Muscle of back (tissue), 11 donors: ENCODE measurements around the gene NKAPL. TPM values are rescaled to one million over a fixed set of nuclear protein-coding genes. Genes with fewer than 3 reads are reported as not detected.

Experiments
- DNase-seq, 3 donors: peaks; one replicate each; pipeline versions ENCODE4 v3.0.0 to v3.0.0-alpha.2; 2013
- polyA plus RNA-seq, 10 donors: library from polyadenylated mRNA; unstranded; fragments of 120-200 nt; gene quantifications; one replicate each; pipeline ENCODE4 v1.2.1, GENCODE V29; 2013; ENCODE audit not compliant: insufficient read length in 10 of 10

Gene NKAPL
- polyA plus RNA-seq, 10 donors: 0.85 to 1.9 (median 1.4) TPM

DNA sequence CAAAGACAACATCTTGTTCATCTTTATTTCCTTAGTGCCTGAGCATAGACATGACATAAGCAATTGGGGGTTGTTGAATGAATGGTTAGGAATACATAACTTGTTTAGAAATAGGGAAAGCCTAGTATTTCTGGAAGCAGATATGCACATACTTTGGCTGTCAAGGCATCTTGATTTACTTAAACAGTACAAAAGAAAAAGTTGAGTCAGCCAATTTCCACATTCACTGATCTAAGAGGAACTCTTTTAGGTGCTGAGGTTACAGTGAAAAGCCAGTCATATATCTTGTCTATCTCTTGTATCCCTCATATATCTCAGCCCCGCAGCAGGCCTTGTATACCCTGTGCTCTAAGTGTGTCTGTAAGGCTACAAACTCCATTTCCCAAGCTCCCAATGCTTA is 18.6 kb upstream of the NKAPL start:
- no peak for DNase-seq

DNA sequence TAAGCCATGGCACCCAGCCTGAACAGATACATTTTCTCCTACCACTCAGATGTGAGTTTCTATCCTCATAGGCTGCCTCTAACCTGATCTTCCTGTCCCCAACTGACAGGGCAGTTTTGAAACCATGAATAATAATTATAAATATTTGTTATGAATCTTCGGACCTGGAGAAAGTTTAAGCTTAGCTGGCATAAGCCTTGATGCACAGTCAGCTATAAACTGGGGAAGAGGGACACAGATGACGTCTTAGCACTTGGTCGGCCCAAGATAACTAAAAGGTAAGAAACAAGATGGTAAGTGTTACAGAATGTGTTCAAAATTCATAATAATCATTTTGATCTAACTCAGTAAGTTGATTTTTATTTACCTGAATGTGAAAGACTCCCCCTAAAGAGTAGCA is 15.2 kb upstream of the NKAPL start:
- no peak for DNase-seq

DNA sequence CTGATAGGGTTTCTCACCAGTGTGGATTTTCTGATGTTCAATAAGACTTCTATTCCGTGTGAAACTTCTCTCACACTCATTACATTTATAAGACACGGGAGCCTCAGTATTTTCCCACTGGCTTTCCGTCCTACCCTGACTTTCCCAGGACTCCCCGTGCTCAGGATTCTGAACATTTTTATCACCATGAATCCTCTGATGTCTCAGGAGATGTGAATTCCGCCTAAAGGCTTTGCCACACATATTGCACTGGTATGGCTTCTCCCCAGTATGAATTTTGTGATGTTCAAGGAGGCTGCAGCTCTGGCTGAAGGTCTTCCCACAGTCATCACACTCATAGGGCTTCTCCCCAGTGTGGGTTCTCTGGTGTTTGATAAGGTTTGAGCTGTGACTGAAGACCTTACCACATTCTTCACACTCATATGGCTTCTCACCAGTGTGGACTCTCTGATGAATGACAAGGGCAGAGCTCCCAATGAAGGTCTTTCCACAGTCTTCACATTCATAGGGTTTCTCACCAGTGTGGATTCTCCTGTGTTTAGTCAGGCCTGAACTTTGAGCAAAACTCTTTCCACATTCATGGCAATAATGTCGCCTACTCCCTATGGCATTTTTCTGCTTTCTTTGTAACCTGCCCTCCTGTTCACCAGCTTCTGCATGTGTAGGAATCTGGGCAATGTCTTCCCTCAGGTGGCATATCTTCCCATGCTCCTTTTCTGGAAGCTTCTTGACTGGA is 13.7 kb upstream of the NKAPL start:
- no peak for DNase-seq

DNA sequence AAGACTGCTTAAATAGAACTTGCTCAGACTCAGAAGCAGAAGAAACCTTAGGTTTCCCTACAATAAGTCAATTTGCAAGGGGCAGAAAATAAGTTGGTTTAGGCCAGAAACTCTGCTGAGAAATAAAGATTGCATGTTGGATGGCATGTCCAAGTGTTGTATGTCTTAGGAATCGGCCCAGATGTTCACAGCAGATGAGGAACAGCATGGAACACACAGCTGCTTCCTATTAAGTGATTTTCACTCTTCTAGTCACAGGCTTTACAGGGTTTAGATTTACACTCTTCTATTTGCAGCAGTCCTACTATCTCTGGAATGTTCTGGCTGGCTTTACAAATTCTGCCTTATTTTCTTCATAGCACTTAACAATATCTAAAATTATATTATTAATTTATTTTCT is 10.2 kb upstream of the NKAPL start:
- DNase-seq: no peak

DNA sequence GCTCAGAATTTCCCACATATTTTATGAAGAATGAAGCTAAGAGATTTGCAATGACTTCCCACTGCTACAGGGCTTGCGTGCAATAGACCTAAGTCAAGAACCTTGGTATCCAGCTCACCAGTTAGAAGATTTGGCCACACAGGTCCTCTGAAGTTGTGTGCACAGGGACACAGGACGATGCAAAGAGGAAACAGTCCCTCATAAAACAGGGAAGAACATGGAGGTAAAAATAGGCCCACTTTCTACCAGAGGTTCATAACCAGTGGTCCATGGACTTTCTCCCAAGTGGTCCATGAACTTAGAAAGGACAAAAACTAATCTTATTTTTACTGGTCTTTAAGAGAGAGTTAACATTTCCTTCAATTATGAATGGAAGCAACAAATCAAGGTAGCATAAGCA is 8.3 kb upstream of the NKAPL start:
- no peak for DNase-seq

DNA sequence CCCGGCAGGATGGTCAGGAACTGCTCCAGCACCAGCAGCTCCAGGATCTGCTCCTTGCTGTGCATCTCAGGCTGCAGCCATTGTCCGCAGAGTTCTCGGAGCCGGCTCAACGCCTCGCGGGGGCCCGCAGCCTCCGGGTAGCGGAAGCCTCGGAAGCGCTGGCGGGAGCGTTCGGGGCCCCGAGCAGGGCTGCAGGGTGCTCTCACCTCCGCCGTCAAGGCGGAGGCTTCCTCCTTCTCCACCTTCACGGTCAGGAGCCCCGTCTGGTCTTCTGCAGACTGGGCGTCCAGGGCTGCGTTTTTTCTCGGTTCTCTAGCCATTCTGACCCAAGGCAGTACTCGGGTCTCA is 7.5 kb upstream of the NKAPL start:
- DNase-seq: peak in 1 of 3 donors; percentile 5

DNA sequence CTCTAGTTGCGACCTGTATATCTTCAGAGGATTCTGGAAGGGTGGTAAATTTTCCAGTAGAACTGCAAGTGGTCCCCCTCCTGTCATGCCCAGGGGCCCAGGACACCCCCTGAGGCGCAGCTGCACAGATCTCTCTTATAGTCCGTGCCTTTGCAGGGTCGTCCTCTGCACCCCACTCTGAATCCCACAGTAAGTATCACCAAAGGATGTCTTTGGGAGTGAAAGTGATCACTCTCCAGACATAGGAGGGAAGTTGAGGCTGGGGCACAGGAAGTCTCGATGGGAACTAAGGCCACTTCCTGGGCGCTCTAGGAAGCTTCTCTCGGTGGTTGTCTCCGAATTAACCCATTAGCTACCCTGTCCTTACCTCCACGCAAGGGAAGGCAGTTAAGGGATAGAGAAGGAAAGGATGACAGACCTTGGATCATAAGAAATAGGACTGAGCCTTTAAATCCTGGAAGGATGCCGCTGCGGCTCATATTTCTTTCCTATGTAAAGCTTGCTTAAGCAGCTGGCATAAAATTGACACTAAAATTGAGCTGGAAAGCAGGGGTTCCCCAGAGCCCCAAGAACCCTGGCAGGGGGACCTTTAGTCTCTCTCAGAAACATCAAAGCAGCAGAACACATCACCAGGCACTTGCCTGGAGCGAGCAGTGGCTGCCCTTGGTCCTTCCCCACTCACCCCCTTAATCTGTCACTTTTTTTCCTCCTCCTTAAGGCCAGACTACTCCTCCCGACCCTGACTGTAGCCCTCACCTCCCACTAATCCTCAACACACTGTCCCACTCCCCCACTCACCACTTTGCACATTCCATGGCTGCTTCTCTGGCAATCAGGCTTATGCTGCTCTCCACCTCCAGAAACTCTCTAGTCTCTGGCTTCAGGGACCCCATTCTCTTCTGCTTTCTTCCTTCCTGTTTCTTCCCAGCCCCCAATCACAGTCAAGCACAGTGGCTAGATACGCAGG is 6.8 kb upstream of the NKAPL start, which contains the start of gene ZKSCAN4:
TSS of gene ZKSCAN4 (minus strand) at position 261 of the 967 bp plus-strand sequence. CDS start 289 bp downstream, outside the sequence.
- peak; percentile 88 to 95 (median 92) for DNase-seq

DNA sequence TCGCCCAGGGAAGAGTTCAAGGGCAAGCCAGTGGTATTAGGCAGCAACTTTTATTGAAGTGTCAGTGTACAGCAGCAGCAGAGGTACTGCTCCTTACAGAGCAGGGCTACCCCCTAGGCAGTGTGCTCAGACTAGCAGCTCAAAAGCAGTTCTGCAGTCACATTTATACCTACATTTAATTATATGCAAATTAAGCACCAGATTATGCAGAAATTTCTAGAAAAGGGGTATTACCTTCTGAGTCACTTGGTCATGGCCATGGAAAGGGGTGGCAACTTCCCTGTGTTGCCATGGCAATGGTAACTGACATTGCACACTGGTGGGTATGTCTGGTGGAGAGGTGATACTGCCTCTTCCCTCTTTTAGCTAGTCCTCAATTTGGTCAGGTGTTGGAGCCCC is 5.0 kb upstream of the NKAPL start:
- no peak for DNase-seq

DNA sequence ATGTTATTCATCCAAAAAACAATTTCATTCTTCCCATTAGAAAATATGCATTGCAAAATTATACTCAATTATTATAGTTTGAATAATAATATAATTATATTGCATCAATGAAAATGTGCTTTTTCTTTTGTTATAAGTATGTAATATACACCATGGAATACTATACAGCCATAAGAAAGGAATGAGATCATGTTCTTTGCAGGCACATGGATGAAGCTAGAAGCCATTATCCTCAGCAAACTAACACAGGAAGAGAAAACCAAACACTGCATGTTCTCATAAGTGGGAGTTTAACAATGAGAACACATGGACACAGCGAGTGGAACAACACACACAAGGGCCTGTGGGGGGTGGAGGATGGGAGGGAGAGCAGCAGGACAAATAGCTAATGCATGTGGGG is 2.1 kb upstream of the NKAPL start:
- DNase-seq: no peak

DNA sequence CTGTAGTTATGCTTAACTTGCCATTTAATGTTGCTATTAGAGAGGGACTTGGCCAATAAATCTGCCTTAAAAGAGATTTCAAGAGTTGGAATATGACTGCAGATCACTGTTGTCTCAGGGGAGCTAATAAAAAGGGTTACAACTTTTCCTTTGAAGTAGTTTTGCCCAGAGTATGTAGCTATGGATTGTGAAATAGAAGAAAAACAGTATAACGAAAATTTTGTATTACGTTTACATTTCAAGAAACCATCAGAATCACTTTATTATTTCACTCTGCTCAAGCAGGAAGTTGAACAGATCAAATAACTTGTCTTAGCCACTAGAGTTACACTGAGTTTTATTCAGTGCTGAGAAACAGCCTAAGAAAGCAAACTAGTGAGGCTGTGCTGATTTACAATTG is 4.8 kb downstream of the NKAPL start:
- DNase-seq: no peak

DNA sequence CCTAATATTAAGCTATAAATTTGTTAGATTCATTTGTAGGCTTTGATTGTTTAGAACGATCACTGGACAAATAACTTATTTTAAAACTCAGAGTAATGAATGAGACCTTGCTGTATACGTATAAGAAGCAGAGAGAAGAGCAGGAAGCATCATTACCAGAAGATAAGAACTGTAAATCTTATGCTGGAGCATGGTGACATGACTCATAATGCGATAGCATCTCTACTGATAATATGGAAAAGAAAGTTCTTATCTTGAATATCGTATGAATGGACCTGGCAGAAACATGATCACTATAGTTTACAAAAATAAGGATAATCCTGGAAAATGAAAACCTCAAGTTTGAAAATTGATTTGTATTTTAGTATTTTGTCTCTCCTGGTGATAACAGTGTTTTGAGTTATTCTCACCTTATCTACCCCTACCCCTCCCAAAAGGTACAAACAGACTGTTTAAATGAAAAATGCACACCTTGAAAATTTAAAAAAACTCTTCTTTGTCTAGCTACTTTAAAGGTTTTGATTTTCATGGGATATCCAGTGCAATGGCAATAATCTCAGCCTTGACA is 5.8 kb downstream of the NKAPL start:
- no peak for DNase-seq

DNA sequence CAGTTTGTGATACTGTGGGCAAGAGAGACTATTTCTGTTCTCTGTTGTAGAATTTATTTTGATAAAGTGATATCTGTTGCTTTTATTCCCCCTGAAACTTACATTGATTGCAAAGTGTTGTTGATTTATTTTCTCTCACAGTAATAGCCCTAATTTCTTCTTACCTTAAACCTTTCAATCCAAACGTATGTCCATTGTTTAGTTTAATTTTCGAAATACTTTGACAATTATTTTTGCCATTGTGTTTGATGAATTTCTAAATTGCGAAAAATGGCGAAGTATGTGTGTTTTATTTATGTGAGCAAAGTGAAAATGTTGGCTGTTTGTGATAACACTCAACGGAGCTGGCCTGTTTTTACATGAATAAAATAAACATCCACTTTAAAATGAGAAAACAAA is 7.5 kb downstream of the NKAPL start:
- DNase-seq: no peak

DNA sequence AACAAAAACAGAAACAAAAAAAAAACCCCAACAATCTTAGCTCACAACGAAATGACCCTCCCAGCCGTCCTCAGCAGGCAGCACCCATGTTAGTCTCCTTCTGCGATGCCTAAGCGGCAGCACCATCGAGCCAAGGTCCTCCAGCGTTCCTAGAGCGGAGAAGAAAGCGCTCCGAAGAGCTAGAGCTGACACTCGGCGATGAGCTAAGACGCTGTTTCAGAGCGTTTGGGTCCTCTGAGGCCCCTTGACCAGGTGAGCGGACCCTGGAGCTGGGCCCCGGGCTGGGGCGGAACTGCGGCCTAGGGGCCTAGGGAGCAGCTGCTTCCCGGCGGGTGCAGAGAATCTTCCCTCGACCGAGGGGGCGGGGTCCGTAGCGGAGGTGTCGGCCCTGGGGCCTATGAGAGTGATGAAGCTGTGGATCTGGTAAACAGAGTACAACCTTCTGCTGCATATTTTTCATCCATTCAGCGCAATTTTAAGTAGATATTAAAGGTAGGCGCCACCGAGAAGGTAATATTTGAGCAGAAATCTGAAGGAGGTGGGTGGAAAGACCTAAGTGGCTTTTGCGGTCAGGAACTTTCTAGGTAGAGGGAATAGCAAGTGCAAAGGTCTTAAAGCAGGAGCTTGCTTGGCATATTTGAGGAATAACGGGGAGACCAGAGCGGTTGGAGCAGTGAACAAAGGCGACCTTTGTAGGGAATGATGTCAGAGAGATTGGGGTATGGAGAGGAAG is 8.0 kb downstream of the NKAPL start, which contains the start of gene ZSCAN26:
TSS of gene ZSCAN26 (plus strand) at position 182 of the 733 bp plus-strand sequence. CDS start 4,777 bp downstream, outside the sequence.
- DNase-seq: peak; percentile 91 to 98 (median 94)

DNA sequence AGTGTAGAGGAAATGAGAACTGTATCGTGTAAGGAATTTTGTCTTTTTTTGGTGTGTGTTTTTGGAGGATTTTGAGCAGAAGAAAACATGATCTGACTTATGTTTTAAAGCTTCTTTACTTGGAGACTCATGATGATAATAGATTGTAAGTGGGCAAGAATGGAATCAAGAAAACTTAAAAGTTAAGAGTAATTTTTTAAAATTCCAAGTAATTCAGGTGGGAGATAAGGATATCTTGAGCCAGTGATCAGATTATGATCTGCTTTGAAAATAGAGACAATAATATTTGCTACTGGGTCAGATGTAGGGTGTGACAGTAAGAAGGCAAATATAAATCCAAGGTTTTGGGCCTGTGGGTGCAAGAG is 8.6 kb downstream of the NKAPL start:
- no peak for DNase-seq

DNA sequence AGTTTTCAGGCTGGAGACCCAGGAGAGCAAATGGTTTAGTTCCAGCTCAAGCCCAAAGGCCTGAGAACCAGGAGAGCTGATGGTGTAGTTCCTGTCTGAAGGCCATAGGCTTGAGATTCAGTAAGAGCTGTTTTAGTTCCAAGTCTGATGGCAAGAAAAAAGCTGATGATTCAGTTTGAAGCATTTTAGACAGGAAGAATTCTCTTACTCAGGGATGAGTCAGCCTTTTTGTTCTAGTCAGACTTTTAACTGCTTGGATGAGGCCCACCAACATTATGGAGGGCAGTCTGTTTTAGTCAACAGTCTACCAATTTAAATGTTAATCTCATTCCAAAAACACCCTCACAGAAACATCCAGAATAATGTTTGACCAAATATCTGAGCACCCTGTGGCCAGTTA is 10.4 kb downstream of the NKAPL start:
- DNase-seq: peak in 2 of 3 donors; percentile 5 to 72

DNA sequence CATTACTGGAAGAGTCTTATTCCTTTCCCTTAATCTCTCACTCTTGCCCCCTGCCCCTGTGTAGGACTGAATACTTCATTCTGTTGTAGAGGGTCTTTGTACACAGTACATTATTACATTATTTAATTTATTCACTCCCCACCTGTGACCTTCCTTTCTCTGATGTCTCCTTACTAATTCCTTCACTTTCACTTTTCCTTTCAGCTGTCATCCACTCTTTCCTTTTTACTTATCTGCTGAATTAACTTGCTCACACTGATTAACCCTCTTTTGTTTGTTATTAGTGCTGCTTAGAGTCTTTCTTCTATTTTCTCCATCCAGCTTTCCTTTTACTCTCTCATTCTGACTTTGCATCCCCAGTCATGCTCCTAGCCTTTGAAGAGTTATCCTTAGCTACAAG is 15.8 kb downstream of the NKAPL start:
- no peak for DNase-seq

DNA sequence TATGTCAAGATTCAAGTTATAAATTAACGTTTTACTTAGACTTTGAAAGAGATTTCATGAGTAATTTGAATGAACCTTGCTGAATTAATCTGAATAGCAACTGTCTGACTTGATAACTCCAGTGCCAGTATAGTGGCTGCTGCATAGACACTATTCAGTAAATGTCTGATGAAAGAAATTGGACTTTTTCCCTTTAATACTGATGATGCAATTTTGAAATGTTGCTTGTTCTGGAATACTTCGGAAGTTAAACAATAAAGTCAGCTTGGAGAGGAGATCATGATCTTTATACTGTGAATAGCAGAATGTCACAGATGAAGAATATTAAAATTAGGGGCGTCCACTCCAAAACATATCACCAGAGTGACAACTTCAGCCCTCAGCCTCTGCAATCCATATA is 18.6 kb downstream of the NKAPL start:
- no peak for DNase-seq

DNA sequence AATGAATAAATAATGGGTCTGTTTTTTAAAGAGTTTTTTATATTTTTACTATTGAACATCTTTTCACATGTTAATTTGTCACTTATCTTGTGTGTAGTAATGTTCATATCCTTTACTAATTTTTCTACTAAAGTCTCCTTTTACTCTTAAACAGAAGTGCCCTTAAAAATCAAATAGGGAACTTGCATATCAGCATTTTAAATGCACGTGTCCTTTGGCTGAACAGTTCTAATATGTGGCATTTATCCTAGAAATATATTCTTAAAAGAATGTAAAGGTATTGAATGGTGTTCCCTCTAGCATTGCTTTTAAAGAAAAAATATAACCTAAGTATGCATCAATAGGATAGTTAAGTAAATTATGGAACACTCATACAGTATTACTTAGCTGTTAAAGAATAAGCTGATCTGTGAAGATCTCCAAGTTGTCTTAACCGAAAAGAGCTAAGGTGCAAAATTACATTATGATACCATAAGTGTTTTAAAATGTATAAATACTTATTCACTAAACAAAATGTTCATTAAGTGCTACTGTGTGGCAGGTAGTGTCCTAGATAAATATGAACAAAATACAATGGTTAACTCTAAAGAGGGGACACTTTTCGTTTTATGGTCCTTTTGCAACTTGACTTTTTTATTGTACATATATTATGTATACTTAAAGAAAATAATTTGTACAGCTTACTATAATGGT is 21.6 kb downstream of the NKAPL start:
- no peak for DNase-seq

DNA sequence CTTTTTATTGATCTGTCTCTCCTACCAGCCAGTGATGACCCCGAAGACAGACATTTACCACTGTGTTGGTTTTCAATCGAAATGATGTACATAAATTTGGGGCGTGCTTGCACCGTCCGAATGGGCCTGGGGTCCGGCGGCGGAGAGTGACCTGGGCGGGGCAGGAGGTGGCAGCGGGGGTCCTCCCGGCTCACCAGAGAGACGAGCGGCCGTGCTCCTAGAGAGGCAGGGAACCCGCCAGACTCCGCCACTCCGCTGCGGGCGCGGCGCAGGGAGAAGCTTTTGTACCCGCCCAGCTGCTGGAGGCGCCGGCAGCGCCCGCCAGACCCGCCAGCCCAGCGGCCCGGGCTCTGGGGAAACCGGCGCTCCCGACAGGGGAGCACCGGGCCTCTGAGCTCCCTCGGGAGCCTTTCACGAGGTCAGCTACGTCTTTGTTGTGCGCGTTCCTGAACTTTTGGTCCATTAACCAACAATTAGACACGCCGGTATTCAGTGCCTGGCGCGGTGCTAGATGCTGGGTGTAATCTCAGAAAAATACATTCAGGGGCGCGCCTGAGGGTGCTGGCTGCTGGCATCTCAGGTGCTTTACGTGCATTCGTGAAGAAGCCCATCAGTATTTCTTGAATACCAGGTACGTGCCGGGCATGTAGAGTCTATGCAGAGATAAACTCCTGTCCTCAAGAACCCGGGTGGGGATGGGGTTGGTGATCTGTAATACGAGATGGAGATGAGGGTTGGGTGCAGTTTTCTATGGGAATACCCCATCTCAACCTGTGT is 22.4 kb downstream of the NKAPL start, which contains the start of gene PGBD1:
TSS of gene PGBD1 (plus strand) at position 285 of the 777 bp plus-strand sequence. CDS start 2,242 bp downstream, outside the sequence.
- peak; percentile 66 to 85 (median 73) for DNase-seq

DNA sequence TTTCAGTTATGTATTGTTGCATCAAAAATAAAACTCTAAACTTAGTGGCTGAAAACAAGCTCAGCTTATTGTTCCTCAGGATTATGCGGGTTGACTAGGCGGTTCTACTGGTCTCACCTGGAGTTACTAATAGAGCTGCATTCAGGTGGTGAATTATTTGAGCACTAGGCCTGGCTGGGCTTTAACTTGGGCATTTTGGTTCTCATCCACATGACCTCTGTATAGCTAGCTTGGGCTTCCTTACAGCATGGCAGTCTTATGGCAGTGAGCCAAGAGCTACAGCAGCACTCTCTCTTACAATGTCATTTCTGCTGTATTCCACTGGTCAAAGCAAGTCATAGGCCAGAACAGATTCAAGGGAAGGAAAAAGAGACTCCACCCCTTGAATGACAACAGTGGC is 23.8 kb downstream of the NKAPL start:
- peak in 1 of 3 donors; percentile 6 for DNase-seq
